Neural progenitor cell (in vitro differentiated cells): ENCODE results near the gene CASP4. TPM values are rescaled to one million over a fixed set of nuclear protein-coding genes. Genes with fewer than 3 reads are reported as not detected.

ENCODE experiments used
- DNase-seq: peaks from one replicate; pipeline ENCODE4 v3.0.0-alpha.2; 2016; ENCODE audit warnings: low spot score
- H2AFZ ChIP-seq: fragments of 200-600 bp; sonication (generic); replicated peaks from 2 replicates; pipeline ENCODE4 v1.6.1; 2016; ENCODE audit warnings: antibody characterized with exemption
- H3F3A ChIP-seq: fragments of 200-600 bp; sonication (generic); 2 replicates; pipeline ENCODE4 v1.6.1; 2016; ENCODE audit warnings: antibody characterized with exemption, low read depth
- H3K27ac ChIP-seq: fragments of 200-600 bp; sonication (generic); 2 replicates; pipeline ENCODE4 v1.5.1; 2016; ENCODE audit warnings: mild to moderate bottlenecking
- H3K27me3 ChIP-seq: fragments of 200-600 bp; sonication (generic); 2 replicates; pipeline ENCODE4 v1.6.1; 2016; ENCODE audit warnings: mild to moderate bottlenecking, moderate library complexity
- H3K36me3 ChIP-seq: fragments of 200-600 bp; sonication (generic); 2 replicates; pipeline ENCODE4 v1.5.1; 2016
- H3K4me1 ChIP-seq: fragments of 200-600 bp; sonication (generic); 2 replicates; pipeline ENCODE4 v1.6.1; 2016; ENCODE audit warnings: mixed run types
- H3K4me2 ChIP-seq: fragments of 200-600 bp; sonication (generic); 2 replicates; pipeline ENCODE4 v1.6.1; 2016
- H3K4me3 ChIP-seq: fragments of 200-600 bp; sonication (generic); 2 replicates; pipeline ENCODE4 v1.5.1; 2016
- H3K79me2 ChIP-seq: fragments of 200-600 bp; sonication (generic); 2 replicates; pipeline ENCODE4 v1.6.1; 2016; ENCODE audit warnings: low read depth
- H3K9ac ChIP-seq: fragments of 200-600 bp; sonication (generic); 2 replicates; pipeline ENCODE4 v1.6.1; 2016
- H3K9me3 ChIP-seq: fragments of 200-600 bp; sonication (generic); 2 replicates; pipeline ENCODE4 v1.5.1; 2016; ENCODE audit warnings: low read depth
- H4K20me1 ChIP-seq: fragments of 200-600 bp; sonication (generic); 2 replicates; pipeline ENCODE4 v1.6.1; 2016; ENCODE audit warnings: low read depth
- H3K27ac Mint-ChIP-seq: 3 replicates; pipeline ENCODE4 v1.8.0; 2021; ENCODE audit warnings: mixed read lengths
- H3K27me3 Mint-ChIP-seq: 2 replicates; pipeline ENCODE4 v1.8.0; 2022; ENCODE audit warnings: low read depth, mild to moderate bottlenecking, inconsistent platforms, moderate library complexity, mixed read lengths; ENCODE audit not compliant: insufficient read depth
- H3K36me3 Mint-ChIP-seq: 3 replicates; pipeline ENCODE4 v1.8.0; 2021; ENCODE audit warnings: mixed read lengths
- H3K4me1 Mint-ChIP-seq: 3 replicates; pipeline ENCODE4 v1.8.0; 2021; ENCODE audit warnings: mixed read lengths
- H3K4me3 Mint-ChIP-seq: 3 replicates; pipeline ENCODE4 v1.8.0; 2021; ENCODE audit warnings: mild to moderate bottlenecking, moderate library complexity, mixed read lengths
- H3K9me3 Mint-ChIP-seq: 3 replicates; pipeline ENCODE4 v1.8.0; 2020; ENCODE audit warnings: mixed read lengths
- EZH2 ChIP-seq: fragments of 200-600 bp; sonication (generic); IDR thresholded peaks from 2 replicates; pipeline ENCODE4 v1.6.1; 2017; ENCODE audit warnings: antibody characterized with exemption, mild to moderate bottlenecking, moderate library complexity
- EZH2phosphoT487 ChIP-seq: fragments of 200-600 bp; sonication (generic); IDR thresholded peaks from 2 replicates; pipeline ENCODE4 v1.6.1; 2017; ENCODE audit warnings: antibody characterized with exemption
- total RNA-seq: library from RNA; depleted of rRNA; stranded (reverse); fragments of >200 nt; gene quantifications from 2 replicates; pipeline ENCODE4 v1.2.3, GENCODE V29; 2015; ENCODE audit warnings: low replicate concordance
- TF ChIP-seq, protein P1 (sequence below): fragments of 200-600 bp; sonication (generic); IDR thresholded peaks from 2 replicates; pipeline ENCODE4 v1.5.1; 2017; ENCODE audit warnings: antibody characterized with exemption, mild to moderate bottlenecking

CASP4 gene
- total RNA-seq, 1 donor from 2014 or later: not detected

DNA sequence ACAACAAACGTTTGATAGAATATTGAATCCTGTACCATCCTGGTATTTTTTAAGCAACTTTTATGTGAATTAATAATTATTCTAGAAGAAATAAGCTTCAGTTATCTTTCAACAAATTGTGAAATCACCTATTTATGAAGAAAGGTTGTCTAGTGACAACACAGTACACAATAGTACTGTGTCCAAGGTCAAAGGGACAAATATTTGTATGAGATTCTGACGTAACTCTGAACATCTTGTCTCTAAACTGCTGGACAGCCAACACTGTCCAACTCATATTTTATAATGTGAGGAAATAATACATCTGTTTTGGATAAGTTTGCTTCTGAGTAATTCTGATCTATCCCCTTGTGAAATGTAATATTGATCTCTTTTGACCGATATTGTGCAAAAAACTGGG, 35.6 kb upstream of the CASP4 start:
- H3K4me1 ChIP-seq: no peaks in the 10 kb centered on the region
- TF ChIP-seq, protein P1, sequence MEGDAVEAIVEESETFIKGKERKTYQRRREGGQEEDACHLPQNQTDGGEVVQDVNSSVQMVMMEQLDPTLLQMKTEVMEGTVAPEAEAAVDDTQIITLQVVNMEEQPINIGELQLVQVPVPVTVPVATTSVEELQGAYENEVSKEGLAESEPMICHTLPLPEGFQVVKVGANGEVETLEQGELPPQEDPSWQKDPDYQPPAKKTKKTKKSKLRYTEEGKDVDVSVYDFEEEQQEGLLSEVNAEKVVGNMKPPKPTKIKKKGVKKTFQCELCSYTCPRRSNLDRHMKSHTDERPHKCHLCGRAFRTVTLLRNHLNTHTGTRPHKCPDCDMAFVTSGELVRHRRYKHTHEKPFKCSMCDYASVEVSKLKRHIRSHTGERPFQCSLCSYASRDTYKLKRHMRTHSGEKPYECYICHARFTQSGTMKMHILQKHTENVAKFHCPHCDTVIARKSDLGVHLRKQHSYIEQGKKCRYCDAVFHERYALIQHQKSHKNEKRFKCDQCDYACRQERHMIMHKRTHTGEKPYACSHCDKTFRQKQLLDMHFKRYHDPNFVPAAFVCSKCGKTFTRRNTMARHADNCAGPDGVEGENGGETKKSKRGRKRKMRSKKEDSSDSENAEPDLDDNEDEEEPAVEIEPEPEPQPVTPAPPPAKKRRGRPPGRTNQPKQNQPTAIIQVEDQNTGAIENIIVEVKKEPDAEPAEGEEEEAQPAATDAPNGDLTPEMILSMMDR: no peak
- TF ChIP-seq EZH2 (no peak), EZH2phosphoT487 (no peak)
- Mint-ChIP-seq H3K4me3 (no peak overlapping the region), H3K36me3 (no peaks in the 10 kb centered on the region), H3K27ac (no peak overlapping the region), H3K4me1 (no peaks in the 10 kb centered on the region), H3K9me3 (no peaks in the 10 kb centered on the region), H3K27me3 (no peaks in the 10 kb centered on the region)
- H3F3A ChIP-seq: no peaks in the 10 kb centered on the region
- no peaks in the 10 kb centered on the region for H3K9me3 ChIP-seq
- no peaks in the 10 kb centered on the region for H3K79me2 ChIP-seq
- H2AFZ ChIP-seq: no peak overlapping the region
- no peak overlapping the region for H3K9ac ChIP-seq
- H3K4me2 ChIP-seq: no peak overlapping the region
- no peaks in the 10 kb centered on the region for H3K36me3 ChIP-seq
- no peaks in the 10 kb centered on the region for H3K27me3 ChIP-seq
- no peaks in the 10 kb centered on the region for H4K20me1 ChIP-seq
- H3K27ac ChIP-seq: no peak overlapping the region
- no peak overlapping the region for H3K4me3 ChIP-seq
- DNase-seq: no peak

DNA sequence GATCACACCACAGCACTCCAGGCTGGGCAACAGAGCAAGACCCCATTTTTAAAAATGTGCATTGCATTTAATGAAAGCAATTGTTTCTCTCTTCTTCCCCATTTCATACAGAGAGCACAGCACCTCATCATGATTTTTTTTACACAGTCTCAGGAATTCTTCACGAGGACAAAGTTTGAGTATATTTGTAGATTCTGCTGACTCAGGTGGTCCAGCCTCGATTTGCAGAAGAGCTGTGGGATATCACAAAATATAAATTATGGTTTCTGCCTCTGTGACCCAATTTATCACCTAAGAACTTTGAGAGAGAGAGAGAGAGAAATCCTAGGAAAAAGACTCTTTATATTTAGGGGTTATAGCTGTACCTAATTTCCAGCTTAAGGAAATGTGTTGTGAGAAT, 34.8 kb upstream of the CASP4 start:
- Mint-ChIP-seq H3K9me3 (no peaks in the 10 kb centered on the region), H3K27ac (no peak overlapping the region), H3K36me3 (no peaks in the 10 kb centered on the region), H3K4me1 (no peaks in the 10 kb centered on the region), H3K4me3 (no peak overlapping the region), H3K27me3 (no peaks in the 10 kb centered on the region)
- H3K4me2 ChIP-seq: no peak overlapping the region
- H3K36me3 ChIP-seq: no peaks in the 10 kb centered on the region
- no peaks in the 10 kb centered on the region for H4K20me1 ChIP-seq
- H2AFZ ChIP-seq: no peak overlapping the region
- no peak overlapping the region for H3K27ac ChIP-seq
- H3K79me2 ChIP-seq: no peaks in the 10 kb centered on the region
- H3K27me3 ChIP-seq: no peaks in the 10 kb centered on the region
- no peaks in the 10 kb centered on the region for H3K4me1 ChIP-seq
- H3K4me3 ChIP-seq: no peak overlapping the region
- DNase-seq: no peak
- H3K9me3 ChIP-seq: no peaks in the 10 kb centered on the region
- no peak overlapping the region for H3K9ac ChIP-seq
- H3F3A ChIP-seq: no peaks in the 10 kb centered on the region
- TF ChIP-seq EZH2: no peak
- TF ChIP-seq, protein P1: no peak
- no peak for TF ChIP-seq EZH2phosphoT487

DNA sequence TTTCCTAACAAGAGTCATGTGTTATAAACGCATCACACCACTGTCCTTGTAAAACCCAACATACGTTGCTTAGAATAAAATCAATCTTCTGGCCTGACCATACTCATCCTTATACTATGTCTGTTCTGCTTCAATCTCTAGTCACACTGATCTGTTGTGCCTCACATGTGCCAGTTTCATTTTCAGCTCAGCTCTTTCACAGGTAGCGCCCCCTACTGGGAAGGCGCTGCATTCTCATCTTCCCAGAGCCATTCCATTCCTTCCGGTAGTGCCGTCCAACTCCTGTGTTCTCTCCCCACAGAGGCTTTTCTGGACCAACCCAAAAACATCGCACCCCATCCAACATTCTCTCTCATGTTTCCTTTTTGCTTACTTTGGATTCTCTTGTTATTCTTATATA, 32.4 kb upstream of the CASP4 start:
- Mint-ChIP-seq H3K27me3 (no peaks in the 10 kb centered on the region), H3K27ac (no peak overlapping the region), H3K9me3 (no peaks in the 10 kb centered on the region), H3K36me3 (no peaks in the 10 kb centered on the region), H3K4me1 (no peaks in the 10 kb centered on the region), H3K4me3 (no peak overlapping the region)
- peak; percentile 33 for DNase-seq
- H3F3A ChIP-seq: no peaks in the 10 kb centered on the region
- H3K27me3 ChIP-seq: no peaks in the 10 kb centered on the region
- no peaks in the 10 kb centered on the region for H4K20me1 ChIP-seq
- TF ChIP-seq EZH2phosphoT487 (no peak), EZH2 (no peak)
- TF ChIP-seq, protein P1: peak; percentile 77
- no peaks in the 10 kb centered on the region for H3K4me1 ChIP-seq
- no peak overlapping the region for H2AFZ ChIP-seq
- no peaks in the 10 kb centered on the region for H3K79me2 ChIP-seq
- no peak overlapping the region for H3K4me2 ChIP-seq
- H3K36me3 ChIP-seq: no peaks in the 10 kb centered on the region
- no peak overlapping the region for H3K9ac ChIP-seq
- H3K27ac ChIP-seq: no peak overlapping the region
- no peak overlapping the region for H3K4me3 ChIP-seq
- H3K9me3 ChIP-seq: no peaks in the 10 kb centered on the region

DNA sequence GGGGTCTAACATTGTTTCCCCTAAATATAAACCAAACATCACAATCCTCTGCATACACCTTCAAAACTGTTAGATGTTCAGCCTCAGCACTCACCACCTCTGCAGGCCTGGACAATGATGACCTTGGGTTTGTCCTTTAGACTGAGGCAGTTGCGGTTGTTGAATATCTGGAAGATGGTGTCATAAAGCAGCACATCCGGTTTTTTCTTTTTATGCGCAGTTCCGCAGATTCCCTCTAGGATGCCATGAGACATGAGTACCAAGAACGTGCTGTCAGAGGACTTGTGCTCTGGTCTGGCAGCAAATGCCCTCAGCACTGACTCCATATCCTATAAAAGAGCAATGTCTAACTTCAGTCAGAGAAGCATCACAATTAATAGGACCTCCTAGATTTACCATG, 31.8 kb upstream of the CASP4 start:
- DNase-seq: peak; percentile 9

More for the DNA sequence above, 31.8 kb upstream of the CASP4 start:
- no peaks in the 10 kb centered on the region for H3K36me3 ChIP-seq
- Mint-ChIP-seq H3K27ac (no peak overlapping the region), H3K27me3 (no peaks in the 10 kb centered on the region), H3K4me1 (no peaks in the 10 kb centered on the region), H3K36me3 (no peaks in the 10 kb centered on the region), H3K4me3 (no peak overlapping the region), H3K9me3 (no peaks in the 10 kb centered on the region)
- H3K27ac ChIP-seq: no peak overlapping the region
- H3K9me3 ChIP-seq: no peaks in the 10 kb centered on the region
- no peaks in the 10 kb centered on the region for H4K20me1 ChIP-seq
- no peak overlapping the region for H3K4me3 ChIP-seq
- no peak for TF ChIP-seq EZH2phosphoT487
- TF ChIP-seq, protein P1: peak; percentile 10
- H3F3A ChIP-seq: no peaks in the 10 kb centered on the region
- H3K27me3 ChIP-seq: no peaks in the 10 kb centered on the region
- no peak overlapping the region for H3K9ac ChIP-seq
- no peaks in the 10 kb centered on the region for H3K4me1 ChIP-seq
- no peak overlapping the region for H3K4me2 ChIP-seq
- H2AFZ ChIP-seq: no peak overlapping the region
- H3K79me2 ChIP-seq: no peaks in the 10 kb centered on the region
